Retina (tissue), 1 donor: ENCODE data around the gene NPW.

Source experiments
- DNase-seq: peaks from one replicate; pipeline ENCODE4 v3.0.0-alpha.2; 2016

NPW gene

GRCh38 chr16:2037115-2037514 is 17.5 kb downstream of the NPW start:
- DNase-seq, result no peak

- no peak for DNase-seq
Observed at GRCh38 chr16:2037647-2038381, 18.2 kb downstream of the NPW start.

- DNase-seq, result no peak
Observed at GRCh38 chr16:2038382-2039231, 19.0 kb downstream of the NPW start.

- no peak for DNase-seq
Observed at GRCh38 chr16:2039274-2040031, 19.9 kb downstream of the NPW start.

GRCh38 chr16:2040041-2040786 is 20.6 kb downstream of the NPW start:
- DNase-seq, result no peak

- DNase-seq, result no peak
Observed at GRCh38 chr16:2040787-2041522, 21.4 kb downstream of the NPW start.

- no peak for DNase-seq
Observed at GRCh38 chr16:2042171-2042985, 22.8 kb downstream of the NPW start.

- no peak for DNase-seq
Observed at GRCh38 chr16:2042986-2043666, 23.5 kb downstream of the NPW start.

- DNase-seq, result no peak
Observed at GRCh38 chr16:2043667-2044451, 24.3 kb downstream of the NPW start.

GRCh38 chr16:2044541-2044940 is 25.0 kb downstream of the NPW start:
- DNase-seq, result no peak

- no peak for DNase-seq
Observed at GRCh38 chr16:2045965-2046892, 26.6 kb downstream of the NPW start.

- DNase-seq, result no peak
Observed at GRCh38 chr16:2046893-2047329, 27.3 kb downstream of the NPW start.

GRCh38 chr16:2047330-2048115 is 27.9 kb downstream of the NPW start, which contains the start of the genes NTHL1 and TSC2:
Gene NTHL1, minus strand, starts transcription at chr16:2047834. Its CDS starts 11 bp downstream, at chr16:2047823.
Gene TSC2, plus strand, starts transcription at chr16:2047985. Its CDS starts 631 bp downstream, at chr16:2048616.
- peak; percentile 98 for DNase-seq

- DNase-seq, result no peak
Observed at GRCh38 chr16:2048116-2048543, 28.5 kb downstream of the NPW start.

GRCh38 chr16:2053211-2053610 is 33.6 kb downstream of the NPW start:
- DNase-seq, result no peak

- DNase-seq, result no peak
Observed at GRCh38 chr16:2053897-2054296, 34.3 kb downstream of the NPW start.

- no peak for DNase-seq
Observed at GRCh38 chr16:2054543-2055245, 35.1 kb downstream of the NPW start.
